G401.6 (cell line): ENCODE measurements around the gene PAK4.
"Not testable (repeated sequence)": the region's sequence is repeated elsewhere in the genome, so short reads cannot be mapped to it uniquely, and the experiment has no call there.

Experiments
- FAIRE-seq: peaks from 2 replicates; lab custom pipeline; 2012; peaks lifted over from hg19 to GRCh38; lab: Jason Lieb, UNC

The PAK4 gene

GRCh38 chr19:39125554-39126311 is at the start of gene PAK4:
Gene PAK4, plus strand, starts transcription at chr19:39125786. Its CDS starts 43,768 bp downstream, at chr19:39169554.
- peak; percentile 97 for FAIRE-seq

GRCh38 chr19:39077323-39077722 is 48.3 kb upstream of the PAK4 start:
- FAIRE-seq = no peak

- FAIRE-seq = no peak
Measured at GRCh38 chr19:39078436-39079200, 47.0 kb upstream of the PAK4 start.

GRCh38 chr19:39080431-39080830 is 45.2 kb upstream of the PAK4 start:
- FAIRE-seq = no peak

- no peak for FAIRE-seq
Measured at GRCh38 chr19:39082167-39082566, 43.4 kb upstream of the PAK4 start.

GRCh38 chr19:39082745-39083598 is 42.6 kb upstream of the PAK4 start:
- FAIRE-seq = no peak

GRCh38 chr19:39083599-39083982 is 42.0 kb upstream of the PAK4 start:
- no peak for FAIRE-seq

- no peak for FAIRE-seq
Measured at GRCh38 chr19:39083983-39084731, 41.4 kb upstream of the PAK4 start, which contains the start of gene ACP7. Gene ACP7, plus strand, starts transcription at chr19:39084368. Its CDS starts 902 bp downstream, at chr19:39085270.

GRCh38 chr19:39084732-39085080 is 40.9 kb upstream of the PAK4 start:
- no peak for FAIRE-seq

GRCh38 chr19:39085392-39085791 is 40.2 kb upstream of the PAK4 start:
- FAIRE-seq = no peak

GRCh38 chr19:39086386-39086785 is 39.2 kb upstream of the PAK4 start:
- no peak for FAIRE-seq

GRCh38 chr19:39087907-39088686 is 37.5 kb upstream of the PAK4 start:
- no peak for FAIRE-seq

- FAIRE-seq = not testable (repeated sequence)
Measured at GRCh38 chr19:39090016-39090415, 35.6 kb upstream of the PAK4 start.

- no peak for FAIRE-seq
Measured at GRCh38 chr19:39090881-39091280, 34.7 kb upstream of the PAK4 start.

- FAIRE-seq = not testable (repeated sequence)
Measured at GRCh38 chr19:39095799-39096540, 29.6 kb upstream of the PAK4 start.

- no peak for FAIRE-seq
Measured at GRCh38 chr19:39097299-39097698, 28.3 kb upstream of the PAK4 start.

- no peak for FAIRE-seq
Measured at GRCh38 chr19:39097721-39098120, 27.9 kb upstream of the PAK4 start.

- no peak for FAIRE-seq
Measured at GRCh38 chr19:39098365-39099269, 27.0 kb upstream of the PAK4 start.

GRCh38 chr19:39099341-39099740 is 26.2 kb upstream of the PAK4 start:
- FAIRE-seq = no peak
